Natural killer cell (primary cell): ENCODE data around the gene PCDHA6. TPM values are rescaled to one million over a fixed set of nuclear protein-coding genes. Genes with fewer than 3 reads are reported as not detected.
A peak's percentile ranks its signal among the peaks of the same experiment; 100 is the strongest.

Experiments
- ATAC-seq, 3 donors: fragments of 150-1000 bp in 2 of 3; fragments of 200-7000 bp in 1 of 3; cut with Tn5 transposase; 1 replicate in 1 of 3; 2 replicates in 2 of 3; pipeline ENCODE4 v1.10.0; 2021; ENCODE audit warnings: mild to moderate bottlenecking in 2 of 3, moderate library complexity in 2 of 3
- DNase-seq, 2 donors: peaks; one replicate each; pipeline versions ENCODE4 v3.0.0 to v3.0.0-alpha.2; 2013 to 2021; ENCODE audit warnings: mixed read lengths in 1 of 2
- H3K27ac ChIP-seq: one replicate; pipeline ENCODE4 v1.5.1; 2013; ENCODE audit warnings: mild to moderate bottlenecking, low read length
- H3K27me3 ChIP-seq: one replicate; pipeline ENCODE4 v1.6.1; 2013; ENCODE audit warnings: low read length; ENCODE audit not compliant: control insufficient read depth, insufficient read depth
- H3K36me3 ChIP-seq: one replicate; pipeline ENCODE4 v1.6.1; 2013; ENCODE audit warnings: low read length; ENCODE audit not compliant: control insufficient read depth, insufficient read depth
- H3K4me1 ChIP-seq: one replicate; pipeline ENCODE4 v1.6.1; 2013; ENCODE audit warnings: low read length; ENCODE audit not compliant: control insufficient read depth, insufficient read depth
- H3K4me3 ChIP-seq: one replicate; pipeline ENCODE4 v1.5.1; 2013; ENCODE audit warnings: low read length
- H3K9me3 ChIP-seq: one replicate; pipeline ENCODE4 v1.6.1; 2013; ENCODE audit warnings: low read length; ENCODE audit not compliant: control insufficient read depth, insufficient read depth
- H3K27ac Mint-ChIP-seq, 2 donors: one replicate each; pipeline ENCODE4 v1.8.0; 2022; ENCODE audit warnings: mild to moderate bottlenecking in 2 of 2, mixed read lengths in 2 of 2, moderate library complexity in 1 of 2
- H3K27me3 Mint-ChIP-seq, 2 donors: one replicate each; pipeline ENCODE4 v1.8.0; 2022; ENCODE audit warnings: low read depth in 2 of 2, mixed read lengths in 2 of 2
- H3K36me3 Mint-ChIP-seq: one replicate; pipeline ENCODE4 v1.8.0; 2022; ENCODE audit warnings: mixed read lengths
- H3K4me1 Mint-ChIP-seq, 2 donors: one replicate each; pipeline ENCODE4 v1.8.0; 2022; ENCODE audit warnings: mixed read lengths in 2 of 2
- H3K4me3 Mint-ChIP-seq: one replicate; pipeline ENCODE4 v1.8.0; 2022; ENCODE audit warnings: mild to moderate bottlenecking, moderate library complexity, mixed read lengths
- H3K9me3 Mint-ChIP-seq, 2 donors: one replicate each; pipeline ENCODE4 v1.8.0; 2022; ENCODE audit warnings: mixed read lengths in 2 of 2
- CTCF ChIP-seq: fragments of 200-600 bp; IDR thresholded peaks from one replicate; pipeline ENCODE4 v1.8.0; 2022; ENCODE audit warnings: antibody characterized with exemption
- WGBS: methylation state at CpG from one replicate; pipeline ENCODE4 v1.1.7; 2013; ENCODE audit warnings: missing lambda C conversion rate; ENCODE audit not compliant: insufficient coverage; 5-methylcytosine and 5-hydroxymethylcytosine counted together
- intact Hi-C: fragments of 100-400 bp; cut with micrococcal nuclease; formaldehyde crosslinking; loops from one replicate; pipeline ENCODE4 v1.14.2; 2022
- total RNA-seq, 4 donors: library from RNA; stranded (reverse); fragments of 120-200 nt in 1 of 4; gene quantifications; one replicate each; pipeline versions ENCODE4 v1.2.3 to v1.2.4, GENCODE V29; 2013 to 2022

Gene PCDHA6
- total RNA-seq, 3 donors from 2014 or later (not counting 1 experiment from before 2014, with no cell fraction given) = not detected

- TF ChIP-seq CTCF = no peak
These were observed 8.1 kb downstream of the PCDHA6 start for GRCh38 chr5:140835622-140836510.

GRCh38 chr5:140840978-140841962 is 13.5 kb downstream of the PCDHA6 start, which contains the start of gene PCDHA8:
PCDHA8 (plus strand) TSS chr5:140841187; CDS start chr5:140841322, 135 bp downstream.
- intact Hi-C loops = no loop called here

More at GRCh38 chr5:140835622-140836510, 8.1 kb downstream of the PCDHA6 start:
- no peak overlapping the region for H3K27ac ChIP-seq
- intact Hi-C loops = no loop called here
- Mint-ChIP-seq H3K27me3 (peaks cover 11 to 18% of the 10 kb centered on the region in 2 donors), H3K4me1 (no peaks in the 10 kb centered on the region), H3K4me3 (no peak overlapping the region), H3K9me3 (peaks cover 9 to 15% of the 10 kb centered on the region in 2 donors), H3K27ac (no peak overlapping the region), H3K36me3 (peaks cover 8% of the 10 kb centered on the region)
- no peak overlapping the region for H3K4me3 ChIP-seq
- ATAC-seq = no peak
- H3K27me3 ChIP-seq = peaks cover 12% of the 10 kb centered on the region
- peaks cover 5% of the 10 kb centered on the region for H3K9me3 ChIP-seq
- H3K36me3 ChIP-seq = no peaks in the 10 kb centered on the region
- no peaks in the 10 kb centered on the region for H3K4me1 ChIP-seq
- DNase-seq = no peak
- 56% methylated on average over 103 of the region's 103 CpGs for WGBS

More at GRCh38 chr5:140840978-140841962, 13.5 kb downstream of the PCDHA6 start, which contains the start of gene PCDHA8:
- no peak for DNase-seq
- Histone ChIP-seq H3K27me3 (peaks cover 2% of the 10 kb centered on the region), H3K9me3 (peaks cover 15% of the 10 kb centered on the region), H3K4me1 (no peaks in the 10 kb centered on the region), H3K4me3 (no peak within 1 kb of the TSS), H3K36me3 (no peaks in the 10 kb centered on the region), H3K27ac (no peak within 1 kb of the TSS)
- no peak for ATAC-seq
- WGBS = 31% methylated on average over 43 of the region's 47 CpGs
- Mint-ChIP-seq H3K4me3 (peak within 1 kb of the TSS; percentile 37), H3K4me1 (no peaks in the 10 kb centered on the region), H3K27ac (no peak within 1 kb of the TSS), H3K27me3 (peaks cover 0 to 8% of the 10 kb centered on the region in 2 donors), H3K36me3 (no peaks in the 10 kb centered on the region), H3K9me3 (peaks cover 2 to 3% of the 10 kb centered on the region in 2 donors)
- no peak for TF ChIP-seq CTCF
